Urothelium cell line (cell line): ENCODE data around the gene ZNF678.

Source experiments
- DNase-seq: peaks from one replicate; pipeline ENCODE4 v3.0.0; 2011; ENCODE audit warnings: low spot score, mixed read lengths
- FAIRE-seq: peaks from 2 replicates; lab custom pipeline; 2011; peaks lifted over from hg19 to GRCh38; lab: Jason Lieb, UNC

The ZNF678 gene

DNA sequence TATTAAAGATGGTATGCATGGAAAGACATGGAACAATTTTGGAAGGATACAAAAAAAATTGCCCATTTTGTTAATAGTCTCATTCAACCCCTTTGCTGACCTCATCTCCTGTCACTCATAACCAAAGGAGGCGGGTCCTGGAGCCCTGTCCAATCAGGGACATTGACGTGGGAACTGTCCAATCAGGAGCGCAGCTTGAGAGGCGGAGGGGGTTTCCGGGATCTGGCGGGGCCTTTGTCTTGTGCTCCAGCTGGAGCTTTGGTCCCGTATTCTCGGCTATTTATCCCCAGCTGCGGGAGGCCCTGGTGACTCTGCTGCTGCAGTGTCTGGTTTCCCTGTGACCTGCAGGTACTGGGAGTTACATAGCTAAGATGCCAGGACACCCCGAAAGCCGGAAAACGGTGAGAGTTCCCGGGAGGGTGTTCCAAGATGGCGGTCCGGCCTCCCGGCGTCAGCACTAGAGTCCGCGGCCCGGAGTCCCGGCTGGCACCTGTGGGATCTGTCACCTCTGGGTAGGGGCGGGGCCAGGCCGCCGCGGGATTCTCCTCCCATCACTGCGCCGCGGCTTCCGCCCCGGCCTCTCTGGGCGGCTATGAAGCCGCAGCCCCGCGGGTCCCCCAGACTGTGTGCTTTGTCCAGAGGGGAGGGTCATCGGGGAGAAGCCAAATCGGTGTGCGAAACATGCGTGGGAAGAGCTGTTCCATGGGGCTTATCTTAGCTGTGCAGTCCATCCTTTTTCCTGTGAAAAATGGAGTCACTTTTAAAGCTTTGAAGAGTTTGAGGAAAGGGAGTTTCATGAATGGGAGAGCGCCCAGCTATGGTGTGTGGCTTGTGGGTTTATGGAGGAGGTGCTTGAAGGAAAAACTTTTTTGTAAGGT, at the start of gene ZNF678:
TSS of gene ZNF678 (plus strand) at position 233 of the 878 bp plus-strand sequence. CDS start 87,436 bp downstream, outside the sequence.
- DNase-seq = peak; percentile 97
- no peak for FAIRE-seq

DNA sequence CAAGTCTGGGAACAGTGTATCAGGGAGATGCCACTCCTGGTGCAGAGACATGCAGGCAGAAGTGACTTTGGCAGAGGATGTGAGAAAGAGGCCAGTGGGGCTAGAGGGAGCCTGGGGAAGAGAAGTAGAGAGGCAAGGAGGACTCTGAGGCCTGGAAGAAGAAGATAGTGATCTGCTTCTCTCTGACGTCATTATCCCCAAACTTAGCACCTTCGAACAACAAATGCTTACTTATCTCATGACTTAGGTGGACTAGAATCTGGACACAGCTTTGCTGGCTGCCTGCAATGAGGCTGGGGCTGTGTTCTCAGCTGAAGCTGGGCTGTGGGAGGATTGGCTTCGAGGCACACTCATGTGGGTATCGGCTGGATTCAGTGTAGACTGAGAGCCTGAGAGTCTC, 44.5 kb upstream of the ZNF678 start:
- FAIRE-seq (no peak), DNase-seq (no peak)

DNA sequence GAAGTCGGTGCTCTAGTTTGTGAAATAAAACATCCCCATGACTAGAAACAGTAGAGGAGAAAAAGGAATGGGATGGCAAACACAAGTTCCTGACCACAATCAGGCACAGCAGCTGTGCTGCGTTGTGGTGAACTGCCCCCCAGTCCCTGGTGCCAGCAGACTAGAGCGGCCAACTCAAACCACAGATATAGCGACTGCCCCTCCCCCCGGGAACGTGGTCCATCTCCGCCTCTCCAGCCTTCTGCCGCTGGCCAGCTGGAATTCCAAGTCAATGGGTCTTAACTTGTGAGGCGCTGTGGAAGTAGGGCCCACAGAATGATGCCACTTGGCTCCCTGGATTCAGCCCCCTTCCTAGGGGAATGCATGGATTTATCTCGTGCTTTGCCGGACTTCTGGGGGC, 41.6 kb upstream of the ZNF678 start:
- FAIRE-seq = peak; percentile 62
- DNase-seq = no peak

DNA sequence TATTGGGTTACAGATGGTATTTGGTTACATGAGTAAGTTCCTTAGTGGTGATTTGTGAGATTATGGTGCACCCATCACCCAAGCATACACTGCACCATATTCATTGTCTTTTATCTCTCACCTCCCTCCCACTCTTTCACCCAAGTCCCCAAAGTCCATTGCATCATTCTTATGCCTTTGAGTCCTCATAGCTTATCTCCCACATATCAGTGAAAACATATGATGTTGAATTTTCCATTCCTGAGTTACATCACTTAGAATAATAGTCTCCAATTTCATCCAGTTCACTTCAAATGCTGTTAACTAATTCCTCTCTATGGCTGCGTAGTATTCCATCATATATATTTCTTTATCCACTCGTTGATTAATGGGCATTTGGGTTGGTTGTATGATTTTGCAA, 36.8 kb upstream of the ZNF678 start:
- no peak for FAIRE-seq

DNA sequence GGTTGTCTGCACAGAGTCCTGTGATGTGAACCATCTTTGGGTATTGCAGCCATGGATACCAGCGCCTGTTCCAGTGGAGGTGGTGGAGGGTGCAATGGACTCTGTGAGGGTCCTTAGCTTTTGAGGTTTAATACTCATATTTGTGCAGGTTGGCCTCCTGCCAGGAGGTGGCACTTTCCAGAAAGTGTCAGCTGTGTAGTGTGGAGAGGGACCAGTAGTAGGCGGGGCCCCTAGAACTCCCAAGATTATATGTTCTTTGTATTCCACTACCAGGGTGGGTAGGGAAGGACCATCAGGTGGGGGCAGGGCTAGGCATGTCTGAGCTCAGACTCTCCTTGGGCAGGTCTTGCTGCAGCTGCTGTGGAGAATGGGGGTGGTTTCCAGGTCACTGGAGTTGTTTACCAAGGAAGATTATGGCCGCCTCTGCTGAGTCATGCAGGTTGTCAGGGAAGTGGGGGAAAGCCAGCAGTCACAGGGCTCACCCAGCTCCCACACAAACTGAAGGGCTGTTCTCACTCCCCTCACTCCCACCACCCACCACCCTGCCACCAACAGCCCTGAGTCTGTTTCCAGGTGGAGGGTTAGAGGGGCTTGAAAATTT, 31.2 kb upstream of the ZNF678 start:
- DNase-seq = no peak
- FAIRE-seq = no peak

More for the DNA sequence above, 36.8 kb upstream of the ZNF678 start:
- DNase-seq = no peak

DNA sequence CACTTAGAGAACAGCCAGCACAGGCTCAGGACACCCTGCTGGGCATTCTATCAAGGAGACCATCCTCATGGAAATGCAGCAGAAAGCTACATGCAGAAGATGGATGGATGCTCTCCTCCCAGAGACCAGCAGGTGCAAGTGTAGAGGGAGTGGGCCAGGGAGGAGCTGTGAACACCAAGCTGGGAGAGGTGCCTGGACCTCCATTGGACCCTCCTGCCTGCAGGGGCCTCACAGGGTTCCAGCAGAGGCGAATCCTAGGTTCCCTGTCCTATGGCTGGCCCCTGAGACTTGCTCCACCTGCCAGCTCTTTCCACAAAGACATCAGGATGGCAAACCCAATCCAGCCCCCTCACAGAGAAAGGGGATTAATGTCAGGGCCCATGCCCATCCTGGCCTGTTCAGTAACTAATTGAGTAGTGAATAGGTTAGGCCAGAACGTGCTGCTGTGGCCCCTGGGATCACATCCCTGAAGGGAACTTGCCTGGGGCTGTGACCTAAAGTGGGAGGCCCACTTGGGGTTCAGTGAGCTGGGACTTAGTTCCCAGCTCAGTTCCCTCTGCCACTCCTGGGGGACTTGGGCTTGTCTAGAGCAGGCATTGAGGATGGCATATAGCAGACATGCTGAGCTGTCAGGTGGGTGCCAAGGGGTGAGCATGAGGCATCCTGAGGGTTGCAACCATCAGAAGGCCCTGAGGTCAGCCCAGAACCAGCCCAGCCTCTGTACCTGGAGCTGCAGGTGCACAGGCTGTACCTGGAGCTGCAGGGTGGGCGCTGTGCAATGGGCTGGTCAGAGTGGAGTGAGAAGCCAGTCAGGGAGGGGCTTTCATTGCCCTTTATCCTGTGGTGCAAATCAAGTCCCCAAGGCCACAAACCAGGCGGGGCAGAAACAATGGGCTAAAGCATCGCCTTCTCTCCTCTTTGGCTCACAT, 22.9 kb upstream of the ZNF678 start:
- DNase-seq (no peak), FAIRE-seq (no peak)

DNA sequence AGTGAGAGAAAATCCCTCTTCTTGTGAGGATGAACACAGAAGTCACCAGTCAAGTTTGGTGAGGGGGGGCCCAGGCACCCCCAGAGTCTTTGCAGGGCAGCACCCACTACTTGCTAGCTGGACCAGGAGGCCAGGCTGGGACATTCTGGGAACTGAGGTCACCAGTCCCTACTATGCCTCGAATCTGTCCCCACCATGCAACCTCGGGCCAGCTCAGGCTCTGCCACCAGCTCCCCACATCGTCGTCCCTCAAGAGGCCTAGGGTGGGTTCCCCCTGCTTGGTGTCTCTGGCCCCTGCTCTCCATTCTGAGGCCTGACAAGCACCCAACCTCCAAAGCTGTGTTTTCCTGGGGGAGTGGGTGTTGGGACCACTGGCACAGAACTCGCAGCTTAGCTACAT, 22.2 kb upstream of the ZNF678 start:
- DNase-seq (no peak), FAIRE-seq (no peak)

DNA sequence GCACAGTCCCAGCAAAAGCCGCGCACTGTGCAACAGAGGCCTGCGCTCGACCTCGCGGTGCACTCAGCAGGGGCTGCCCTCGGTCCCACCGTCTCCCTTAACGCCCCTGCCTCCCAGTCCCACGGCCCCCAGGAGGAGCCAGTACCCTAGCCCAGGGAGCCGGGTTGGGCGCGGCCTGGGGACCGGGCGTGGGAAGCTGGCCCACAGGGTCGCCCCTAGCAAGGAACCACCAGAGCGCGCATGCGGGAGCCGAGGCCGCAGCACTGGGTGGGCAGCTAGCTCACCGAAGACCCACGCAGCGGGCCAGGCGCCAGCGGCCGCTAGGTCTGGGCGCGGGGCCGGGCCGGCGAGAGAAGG, 21.6 kb upstream of the ZNF678 start:
- DNase-seq (no peak), FAIRE-seq (no peak)

DNA sequence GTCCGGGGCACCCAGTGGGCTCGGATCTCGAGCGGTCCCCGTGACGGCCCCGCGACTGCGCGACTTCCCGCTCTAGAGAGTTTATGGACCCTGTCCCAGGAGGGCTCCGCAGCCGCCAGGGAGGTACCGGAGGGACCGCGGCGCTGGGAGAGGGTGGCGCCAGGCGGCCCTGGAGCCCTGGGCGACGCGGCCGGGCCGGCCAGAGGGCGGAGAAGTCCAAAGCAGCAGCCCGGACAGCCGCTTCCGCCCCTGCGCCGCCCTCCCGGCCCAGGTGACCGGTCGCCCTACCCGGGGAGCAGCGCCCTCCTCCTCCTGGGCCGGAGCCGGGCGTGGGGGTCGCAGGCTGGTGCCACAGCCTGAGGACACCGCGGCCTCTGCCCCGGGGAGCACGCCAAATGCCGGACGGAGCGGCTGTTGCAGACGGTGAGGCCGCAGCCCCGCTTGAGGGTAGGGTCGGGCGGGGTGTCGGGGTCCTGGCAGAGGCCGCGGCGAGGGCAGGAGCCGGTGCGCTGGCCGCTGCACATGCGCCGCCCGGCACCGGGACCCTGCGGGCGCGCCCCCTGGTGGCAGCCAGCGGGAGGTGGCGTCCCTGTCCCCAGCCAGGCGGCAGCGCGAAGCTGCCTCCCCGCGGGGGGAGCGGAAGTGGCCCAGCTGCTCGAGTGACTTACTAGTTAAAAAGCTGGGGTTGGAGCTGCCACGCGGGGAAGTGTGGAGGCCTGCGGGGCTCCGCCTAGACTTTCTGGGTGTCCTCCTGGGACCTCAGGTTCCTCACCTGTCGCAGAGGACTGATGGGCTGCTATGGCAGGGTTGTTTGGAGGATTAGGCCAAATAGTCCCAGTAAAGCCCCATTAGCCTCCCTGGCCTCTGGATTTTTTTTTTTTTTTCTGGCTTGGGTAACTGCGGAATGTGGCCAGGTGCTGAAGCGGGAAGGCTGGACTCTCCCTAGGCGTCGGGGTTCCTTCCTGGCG, 20.9 kb upstream of the ZNF678 start:
- FAIRE-seq (peak; percentile 67), DNase-seq (peak; percentile 93)

DNA sequence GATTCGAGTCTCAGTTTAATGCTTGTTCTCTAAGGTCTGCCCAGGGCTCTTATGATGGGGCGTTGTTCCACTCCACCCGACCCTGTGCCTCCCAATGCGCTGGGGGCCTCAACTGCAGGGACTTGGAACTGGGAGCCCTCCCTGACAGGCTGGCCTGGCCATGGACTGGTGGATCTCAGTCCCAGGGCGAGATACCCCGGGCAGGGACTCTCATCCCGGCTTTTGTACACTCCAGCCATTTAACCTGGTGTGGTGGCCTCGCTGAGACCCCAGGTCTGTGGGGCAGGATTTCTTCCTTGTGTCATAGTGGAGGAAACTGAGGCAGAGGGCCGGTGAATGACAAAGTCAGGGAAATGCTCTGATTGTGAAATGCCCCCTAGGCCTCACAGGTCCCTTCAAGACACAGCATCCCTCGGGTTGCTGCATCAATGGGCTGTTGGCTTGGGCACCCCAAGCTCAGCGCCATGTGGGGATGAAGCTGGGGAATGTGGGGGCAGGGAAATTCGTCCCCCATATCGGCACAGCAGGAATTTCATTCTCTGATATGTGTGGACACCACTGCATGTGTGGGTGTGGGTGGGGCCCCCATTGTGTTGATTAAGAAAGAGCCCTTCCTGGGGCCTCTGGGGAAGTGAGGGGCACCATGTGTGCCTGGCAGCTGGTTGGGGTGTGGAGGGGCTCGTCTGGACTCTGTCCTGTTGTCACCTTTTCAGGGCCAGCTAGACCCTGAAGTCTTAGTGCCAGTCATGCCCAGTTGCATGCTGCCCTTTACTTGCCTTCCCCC, 19.9 kb upstream of the ZNF678 start:
- FAIRE-seq = no peak
- DNase-seq = no peak

DNA sequence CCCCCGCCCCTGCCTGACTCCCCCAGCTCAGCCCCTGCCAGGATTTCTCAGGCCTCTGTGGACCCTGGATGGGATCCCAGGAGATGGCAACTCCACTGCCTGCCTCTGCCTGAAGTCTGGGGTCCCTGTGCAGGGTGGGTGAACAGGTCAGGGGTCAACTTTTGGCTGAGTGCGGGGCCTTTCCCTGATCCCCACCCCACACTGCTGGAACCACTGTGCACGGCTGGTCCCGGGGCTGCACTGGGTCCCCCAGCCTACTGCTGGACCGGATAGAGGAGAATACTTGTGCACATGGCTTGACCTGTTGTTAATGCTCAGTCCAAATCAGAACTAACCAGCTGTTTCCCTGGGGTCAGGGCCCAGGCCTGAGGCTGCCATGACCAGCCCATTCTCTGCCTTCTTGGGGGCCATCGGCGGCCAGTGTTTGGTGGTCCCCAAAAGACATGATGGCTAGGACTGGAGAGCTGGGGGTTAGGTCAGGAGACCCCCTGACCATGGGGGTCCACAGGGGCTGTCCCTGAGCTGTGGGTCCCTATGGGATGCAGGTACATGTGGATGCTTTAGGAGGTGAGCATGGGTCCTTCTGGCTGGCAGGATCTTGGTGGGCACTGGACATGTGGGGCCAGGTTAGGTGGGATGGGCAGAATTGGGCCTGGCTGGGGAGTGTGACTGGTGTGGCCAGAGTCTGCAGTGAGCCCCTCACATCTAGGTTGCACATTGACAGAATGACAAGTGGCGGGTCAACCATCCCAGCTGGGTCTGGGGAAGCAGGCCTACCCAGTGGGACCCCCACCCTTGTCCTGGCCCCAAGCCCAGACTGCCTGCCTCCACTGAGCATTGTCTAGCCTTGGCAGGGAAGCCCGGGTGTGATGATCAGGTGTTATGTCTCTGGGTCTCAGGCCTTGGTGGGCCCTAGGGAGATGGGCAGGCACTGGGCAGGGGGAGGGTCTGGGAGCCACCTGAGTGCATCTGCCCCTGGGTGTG, 19.0 kb upstream of the ZNF678 start:
- FAIRE-seq (no peak), DNase-seq (no peak)

DNA sequence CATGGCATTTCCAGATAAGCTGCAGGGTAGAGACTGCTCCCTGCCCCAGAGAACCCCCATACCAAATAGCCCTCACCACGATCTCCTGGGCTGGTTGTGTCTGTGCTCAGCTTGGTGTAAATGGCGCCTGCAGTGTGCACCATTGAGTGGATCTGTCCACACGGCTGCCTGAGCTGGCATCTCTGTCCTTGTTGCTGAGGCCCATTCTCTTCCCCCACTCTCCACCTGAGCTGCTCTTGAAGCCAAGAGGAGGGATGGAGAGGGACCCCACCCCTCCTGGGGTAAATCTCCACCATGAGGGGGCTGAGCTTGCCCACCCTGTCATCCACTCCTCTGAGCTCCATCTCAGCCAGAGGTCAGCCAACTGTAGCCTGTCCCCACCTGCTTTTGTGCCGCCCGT, 18.0 kb upstream of the ZNF678 start:
- no peak for FAIRE-seq
- DNase-seq = no peak

DNA sequence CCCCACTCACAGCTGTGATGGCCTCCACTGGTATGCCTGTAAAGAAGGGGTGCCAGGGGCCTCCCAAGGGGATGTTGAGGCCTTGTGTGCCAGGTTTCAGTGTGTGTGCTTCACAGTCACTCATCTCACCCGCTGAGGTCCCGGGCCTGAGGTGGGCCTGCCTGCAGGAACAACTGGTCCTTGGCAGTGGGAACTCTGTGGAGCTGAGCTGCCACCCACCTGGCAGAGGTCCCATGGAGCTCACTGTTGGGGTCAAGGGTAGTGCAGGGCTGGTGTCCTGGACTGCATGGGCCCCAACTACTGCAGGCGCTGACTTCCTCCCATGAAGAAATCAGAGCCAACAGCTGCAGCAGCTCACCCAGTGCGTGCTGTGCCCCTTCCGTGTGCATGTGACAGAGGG, 17.3 kb upstream of the ZNF678 start:
- FAIRE-seq (no peak), DNase-seq (no peak)

DNA sequence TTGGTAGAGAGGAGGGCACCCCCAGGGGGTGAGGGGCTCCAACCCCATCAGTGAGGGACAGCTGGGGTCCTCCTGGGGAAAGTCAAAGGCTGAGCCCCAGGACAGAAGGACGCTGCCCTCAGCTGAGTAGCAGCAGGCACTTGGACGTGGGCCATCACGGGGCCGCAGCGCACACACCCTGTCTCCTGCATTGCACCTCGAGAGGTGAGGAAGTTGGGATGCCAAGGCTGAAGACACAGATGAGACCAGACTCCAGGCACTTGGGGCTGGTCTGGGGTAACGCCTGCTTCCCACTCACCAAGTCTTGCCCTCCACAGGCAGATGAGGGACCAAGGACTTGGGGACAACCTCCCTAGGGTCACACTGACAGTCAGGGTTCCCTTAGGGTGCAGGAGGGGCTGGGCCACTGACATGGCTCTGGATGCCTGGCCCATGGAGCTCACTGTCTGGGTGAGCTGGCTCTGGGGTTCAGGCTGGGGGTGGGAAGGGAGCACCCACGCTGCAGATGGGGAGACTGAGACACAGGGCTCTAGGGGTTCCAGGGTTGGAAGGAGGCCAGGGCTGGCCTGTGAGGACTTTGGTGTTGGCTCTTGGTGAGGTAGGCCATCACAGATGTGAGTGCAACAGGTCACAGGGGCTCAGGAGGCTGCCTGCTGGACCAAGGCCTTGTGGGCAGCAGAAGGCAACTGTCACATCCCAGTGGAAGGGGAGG, 16.6 kb upstream of the ZNF678 start:
- FAIRE-seq = no peak

DNA sequence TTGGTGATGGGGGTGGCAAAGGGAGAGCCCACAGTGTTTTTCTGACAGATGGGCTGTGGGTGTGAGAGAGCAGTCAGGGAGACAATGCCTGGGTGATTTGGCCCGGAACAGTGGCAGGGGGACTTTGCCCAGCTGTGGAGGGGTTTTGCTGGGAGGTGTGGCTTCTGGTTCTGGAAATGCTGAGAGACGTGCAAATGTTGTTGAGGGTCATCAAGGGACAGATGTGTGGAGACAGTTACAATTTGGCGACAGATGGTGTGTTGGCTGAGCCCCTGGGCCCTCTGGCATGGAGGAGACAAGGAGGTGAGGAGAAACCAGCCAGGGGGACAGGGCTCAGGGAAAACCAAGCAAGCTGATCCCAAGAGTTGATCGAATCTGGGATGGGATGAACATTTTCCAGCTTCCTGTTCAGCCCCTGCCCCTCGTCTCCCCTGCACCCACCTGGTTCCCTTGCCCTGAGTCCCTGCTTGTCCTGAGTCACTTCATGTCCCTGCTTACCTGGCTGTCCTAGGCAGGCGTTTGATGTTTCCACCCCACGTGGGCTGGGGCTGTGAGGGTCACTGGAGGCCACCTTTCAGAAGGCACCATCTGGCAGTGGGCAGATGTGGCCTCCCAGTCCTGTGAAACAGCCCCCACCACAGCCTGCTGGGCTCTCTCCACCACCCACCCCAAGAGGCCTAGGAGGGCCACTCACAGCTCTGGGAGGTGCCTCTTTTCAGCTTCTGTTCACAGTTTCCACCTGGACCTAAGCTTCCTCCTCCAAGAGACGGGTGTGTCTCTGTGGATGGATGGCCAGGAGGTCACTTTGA, 15.8 kb upstream of the ZNF678 start:
- no peak for FAIRE-seq

More for the DNA sequence above, 16.6 kb upstream of the ZNF678 start:
- no peak for DNase-seq

DNA sequence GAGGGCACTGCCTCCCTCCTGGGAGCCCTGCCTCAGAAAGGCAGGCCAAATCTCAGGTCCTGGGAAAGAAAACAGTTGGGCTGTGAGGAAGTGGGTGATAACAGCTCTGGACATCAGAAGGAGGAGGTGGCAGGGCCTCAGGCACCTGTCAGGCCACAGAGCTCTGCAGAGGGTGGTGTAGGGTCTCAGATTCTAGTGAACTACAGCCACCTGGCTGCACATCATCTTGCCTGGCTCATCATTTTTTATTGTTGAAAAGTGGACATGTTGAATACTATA, 15.3 kb upstream of the ZNF678 start:
- DNase-seq (no peak), FAIRE-seq (no peak)

More for the DNA sequence above, 15.8 kb upstream of the ZNF678 start:
- no peak for DNase-seq

DNA sequence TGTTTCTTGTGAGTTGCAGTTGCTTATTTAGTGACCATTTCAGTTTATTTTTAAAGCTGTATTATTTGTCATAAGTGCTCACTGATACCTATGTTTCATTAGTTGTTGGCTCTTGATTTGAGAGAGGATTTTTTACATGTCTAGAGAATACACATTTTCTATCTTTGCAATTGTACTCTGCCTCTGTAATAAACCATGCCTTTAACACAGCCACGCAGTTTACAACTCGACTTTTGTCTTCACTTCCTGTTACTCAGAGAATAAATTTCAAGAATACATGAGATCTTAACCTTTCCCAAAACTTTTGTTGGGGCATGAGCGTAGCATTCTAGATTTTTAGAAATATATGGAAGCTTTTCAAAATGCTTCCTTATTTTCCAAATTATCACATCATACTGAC, 14.9 kb upstream of the ZNF678 start:
- no peak for FAIRE-seq
- DNase-seq = no peak
